Activated CD4-positive, alpha-beta T cell treated with anti-CD3 and anti-CD28 coated beads for 1 hour (primary cell): ENCODE measurements around the gene AGPAT1.
"Not testable (repeated sequence)": the region's sequence is repeated elsewhere in the genome, so short reads cannot be mapped to it uniquely, and the experiment has no call there.

Source experiments
- DNase-seq: peaks from one replicate; pipeline ENCODE4 v3.0.0-alpha.2; 2020

Gene AGPAT1, protein sequence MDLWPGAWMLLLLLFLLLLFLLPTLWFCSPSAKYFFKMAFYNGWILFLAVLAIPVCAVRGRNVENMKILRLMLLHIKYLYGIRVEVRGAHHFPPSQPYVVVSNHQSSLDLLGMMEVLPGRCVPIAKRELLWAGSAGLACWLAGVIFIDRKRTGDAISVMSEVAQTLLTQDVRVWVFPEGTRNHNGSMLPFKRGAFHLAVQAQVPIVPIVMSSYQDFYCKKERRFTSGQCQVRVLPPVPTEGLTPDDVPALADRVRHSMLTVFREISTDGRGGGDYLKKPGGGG

DNA sequence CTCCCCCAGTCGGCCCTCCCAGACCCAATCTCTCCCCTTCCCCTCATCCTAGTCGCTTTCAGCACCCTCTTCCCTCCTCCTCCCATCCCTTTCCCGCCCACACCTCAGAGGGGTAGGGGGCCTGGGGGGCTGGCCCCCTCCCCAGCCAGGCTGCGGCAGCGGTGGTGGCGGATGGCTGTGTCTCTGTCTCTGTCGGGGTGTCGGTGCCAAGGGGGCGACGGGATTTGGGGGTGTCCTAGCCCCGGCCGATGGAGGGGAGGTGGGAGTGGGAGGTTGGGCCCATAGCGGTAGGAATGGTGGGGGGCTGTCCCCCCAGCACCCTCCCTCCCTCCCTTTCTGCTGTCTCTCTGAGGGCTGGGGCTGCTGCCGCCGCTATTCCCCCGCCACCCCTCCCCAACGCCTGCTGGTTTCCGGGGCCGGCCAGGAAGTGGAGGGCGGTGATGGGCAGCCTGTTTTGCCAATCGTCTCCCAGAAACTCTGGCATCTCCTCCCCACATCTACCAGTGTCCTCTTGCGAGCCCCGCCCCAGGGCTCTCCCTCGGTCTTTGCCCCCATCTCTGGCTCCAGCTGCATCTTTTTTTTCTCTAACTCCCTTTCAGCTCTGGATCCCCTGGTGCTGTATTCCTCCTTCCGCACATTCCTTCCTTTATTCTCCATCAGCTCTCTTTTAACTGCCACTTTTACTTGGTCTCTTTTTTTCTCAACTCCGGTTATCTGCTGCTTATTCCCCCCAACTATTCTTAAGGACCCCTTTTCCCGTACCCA, at the start of gene AGPAT1:
Gene AGPAT1 (minus strand): TSS at position 374 of the 765 bp plus-strand sequence. CDS start 4,588 bp downstream, outside the sequence.
- peak; percentile 92 for DNase-seq

DNA sequence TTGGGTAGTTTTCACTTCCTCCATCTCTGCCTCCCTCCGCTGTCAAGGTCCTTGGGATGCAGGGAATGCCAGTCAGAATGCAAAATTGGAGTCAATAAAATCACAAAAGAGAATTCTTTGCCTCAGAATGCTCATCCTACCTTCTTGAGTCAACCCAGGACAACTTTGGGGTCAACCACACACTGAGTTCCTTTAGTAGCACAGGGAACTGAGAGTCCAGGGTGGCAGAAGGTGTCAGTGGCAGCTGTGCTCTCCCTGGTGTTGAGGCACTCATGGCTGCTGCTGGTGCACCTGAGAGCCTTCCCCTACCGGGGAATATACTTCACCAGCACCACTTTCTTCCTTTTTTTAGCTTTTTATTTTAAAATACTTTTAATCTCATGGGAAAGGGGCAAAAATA, 48.8 kb upstream of the AGPAT1 start:
- DNase-seq, result no peak

DNA sequence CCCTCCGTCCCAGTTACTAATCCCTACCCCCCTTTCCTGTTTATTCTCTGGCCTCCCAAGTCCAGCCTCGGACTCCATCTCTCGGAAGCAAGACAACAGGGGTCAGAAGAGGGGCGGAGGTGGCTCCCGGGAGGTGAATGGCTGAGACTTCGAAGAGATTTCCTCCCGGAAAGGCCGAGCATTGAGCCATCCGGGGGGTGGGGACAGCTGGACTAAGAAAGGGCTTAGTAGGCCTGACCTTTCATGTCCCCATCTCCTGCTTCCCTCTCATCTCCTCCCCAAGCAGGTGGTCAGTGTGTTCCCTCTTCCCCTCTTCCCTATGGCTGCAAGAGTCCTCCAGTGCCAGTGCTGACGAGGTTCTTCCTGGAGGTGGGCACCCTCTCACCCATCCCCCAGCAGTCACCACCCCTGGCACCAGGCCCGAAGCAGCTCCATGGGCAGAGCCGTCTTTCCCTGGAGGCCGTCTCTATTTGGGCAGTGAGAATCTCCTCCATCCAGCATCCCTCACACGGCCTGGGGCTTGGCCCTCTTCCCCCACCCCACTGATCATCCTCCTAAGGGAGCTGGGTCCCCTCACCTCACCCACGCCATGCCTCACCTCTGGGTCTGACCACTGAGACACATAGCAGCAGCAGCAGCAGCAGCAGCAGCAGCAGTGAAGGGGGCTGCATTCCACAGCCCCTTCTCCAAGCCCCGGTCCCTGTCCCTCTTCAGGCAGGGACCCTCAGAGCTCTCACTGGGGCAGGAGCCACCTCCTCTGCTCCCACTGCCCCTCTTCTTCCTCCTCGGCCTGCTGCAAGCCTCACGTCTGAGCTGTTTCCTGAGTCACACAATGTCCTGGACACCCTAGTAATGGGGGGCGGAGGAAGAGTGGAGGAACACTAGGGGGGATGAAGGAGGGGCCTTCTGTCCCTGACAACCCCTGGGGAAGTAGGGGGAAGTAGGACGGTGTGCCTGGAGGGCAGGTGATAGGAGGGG, 47.7 kb upstream of the AGPAT1 start, which contains the start of gene NOTCH4:
Gene NOTCH4 (minus strand): TSS at position 810 of the 978 bp plus-strand sequence. CDS start 139 bp downstream, at position 671.
- DNase-seq, result no peak

DNA sequence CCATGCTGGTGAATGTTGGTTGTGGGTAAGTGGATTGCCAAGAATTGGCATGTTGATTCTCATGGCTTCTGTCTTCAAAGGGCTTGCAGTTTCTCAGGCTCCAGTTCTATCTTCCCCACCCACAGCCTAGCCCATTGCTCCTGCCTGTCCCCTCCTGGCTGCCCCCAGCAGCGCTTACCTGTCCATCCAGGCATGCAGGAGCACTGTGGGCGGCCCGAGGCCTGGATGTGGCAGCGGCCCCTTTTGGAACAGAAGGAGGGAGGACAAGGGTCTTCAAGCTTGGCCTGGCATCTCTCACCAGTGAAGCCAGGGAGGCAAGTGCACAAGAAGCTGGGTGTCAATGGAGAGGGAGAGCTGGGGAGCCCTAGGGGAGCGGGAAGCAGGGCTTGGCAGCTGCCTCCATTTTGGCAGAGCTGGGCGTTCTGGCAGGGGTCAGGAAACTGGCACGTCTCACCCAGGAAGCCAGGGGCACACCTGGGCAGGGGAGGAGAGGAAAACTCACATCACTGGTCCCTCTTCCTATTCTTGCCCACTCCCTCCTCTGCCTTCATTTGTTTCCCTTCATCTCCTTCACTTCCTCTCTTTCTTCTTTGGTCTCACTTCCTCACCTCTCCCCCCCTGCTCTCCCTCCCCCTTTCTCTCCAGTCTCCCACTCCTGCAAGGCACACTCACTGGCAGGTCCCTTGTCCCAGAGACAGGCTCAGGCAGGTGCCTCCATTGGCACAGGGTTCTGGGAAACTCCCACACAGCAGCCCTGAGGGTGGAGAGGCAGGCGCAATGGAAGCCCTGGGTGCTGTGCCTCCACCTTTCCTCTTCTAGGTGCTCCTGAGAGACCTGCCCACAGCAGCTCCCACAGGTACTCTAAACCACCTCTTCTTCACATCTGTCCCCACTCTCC, 46.7 kb upstream of the AGPAT1 start:
- no peak for DNase-seq

DNA sequence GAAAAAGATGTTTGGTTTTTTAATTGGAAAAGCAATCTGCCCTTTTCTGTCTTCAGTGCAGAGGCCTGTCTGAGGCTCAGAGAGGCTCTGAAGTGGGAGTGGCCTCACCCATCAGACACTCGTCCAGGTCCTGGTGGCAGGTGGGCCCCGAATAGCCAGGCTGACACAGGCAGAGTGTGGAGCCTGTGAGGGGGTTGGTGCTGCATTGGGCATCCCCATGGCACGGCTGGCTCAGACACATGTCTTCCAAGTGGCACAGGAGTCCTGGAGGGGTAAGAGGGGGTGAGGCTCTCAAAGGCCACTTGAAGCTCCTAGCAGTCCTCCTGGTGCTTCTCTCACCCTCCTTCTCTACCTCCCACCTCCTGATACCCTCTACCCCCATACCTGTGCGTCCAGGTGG, 44.1 kb upstream of the AGPAT1 start:
- DNase-seq, result no peak

DNA sequence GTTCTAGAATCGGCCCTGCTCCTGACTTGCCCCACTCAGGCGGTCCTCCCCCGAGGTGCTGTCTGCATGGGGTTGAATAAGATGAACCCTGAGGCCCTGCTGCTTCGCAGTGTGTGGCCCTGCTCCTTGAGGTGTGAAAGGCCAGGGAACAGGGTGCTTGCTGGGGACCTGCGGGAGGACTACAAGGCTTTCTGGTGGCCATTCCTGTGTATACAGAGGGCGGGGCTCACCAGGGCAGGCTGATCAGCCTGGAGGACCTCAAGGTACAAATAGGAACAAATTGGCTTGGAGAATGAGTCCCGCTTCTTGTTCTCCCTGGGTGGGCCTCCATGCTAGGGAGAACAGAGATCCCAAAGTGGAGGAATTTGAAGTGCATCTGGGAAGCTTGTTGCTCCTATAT, 42.3 kb upstream of the AGPAT1 start:
- DNase-seq, result no peak

DNA sequence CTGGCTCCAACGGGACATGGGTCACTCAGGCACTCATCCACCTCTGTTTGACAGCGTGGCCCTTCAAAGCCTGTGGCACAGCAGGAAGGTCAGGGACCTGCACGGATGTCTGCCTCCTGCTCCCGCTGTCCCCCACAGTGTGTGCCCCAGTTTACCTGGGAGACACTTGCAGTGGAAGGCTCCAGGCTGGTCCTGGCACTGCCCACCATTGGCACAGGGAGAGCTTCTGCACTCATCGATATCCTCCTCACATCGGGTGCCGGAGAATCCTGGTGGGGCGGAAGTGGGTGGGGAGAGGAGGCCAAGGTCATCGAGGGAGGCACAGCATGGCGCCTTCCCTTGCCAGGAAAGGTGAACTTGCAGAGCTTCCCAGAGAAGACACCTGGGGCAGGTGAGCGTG, 41.1 kb upstream of the AGPAT1 start:
- DNase-seq, result no peak

DNA sequence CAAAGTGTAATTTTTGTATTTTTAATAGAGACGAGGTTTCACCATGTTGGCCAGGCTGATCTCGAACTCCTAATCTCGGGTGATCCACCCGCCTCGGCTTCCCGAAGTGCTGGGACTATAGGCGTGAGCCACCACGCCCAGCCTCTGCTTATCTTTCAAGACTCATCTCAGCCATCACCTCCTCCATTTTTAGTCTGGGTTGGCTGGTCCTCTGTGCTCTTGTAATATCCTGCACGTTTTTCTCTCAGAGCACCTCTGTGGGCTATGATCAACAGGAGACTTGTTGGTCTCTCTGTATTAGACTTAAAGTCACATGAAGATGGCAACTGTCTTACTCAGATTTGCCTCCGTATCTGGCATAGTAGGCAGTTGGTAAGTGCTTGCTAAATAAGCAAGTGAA, 40.4 kb upstream of the AGPAT1 start:
- no peak for DNase-seq

DNA sequence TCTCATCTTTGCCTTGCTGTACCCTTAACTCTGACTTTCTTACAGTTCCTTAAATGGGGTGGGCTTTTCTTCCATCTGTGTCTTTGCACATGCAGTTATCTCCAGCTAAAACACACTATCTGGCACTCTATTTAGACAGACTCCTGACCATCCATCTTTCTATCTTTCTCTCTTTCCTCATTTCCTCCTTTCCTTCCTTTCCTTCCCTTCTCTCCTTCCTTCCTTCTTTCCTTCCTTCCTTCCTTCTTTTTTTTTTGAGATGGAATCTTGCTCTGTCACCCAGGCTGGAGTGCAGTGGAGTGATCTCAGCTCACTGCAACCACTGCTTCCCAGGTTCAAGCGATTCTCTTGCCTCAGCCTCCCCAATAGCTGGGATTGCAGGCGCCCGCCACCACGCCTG, 39.7 kb upstream of the AGPAT1 start:
- no peak for DNase-seq

DNA sequence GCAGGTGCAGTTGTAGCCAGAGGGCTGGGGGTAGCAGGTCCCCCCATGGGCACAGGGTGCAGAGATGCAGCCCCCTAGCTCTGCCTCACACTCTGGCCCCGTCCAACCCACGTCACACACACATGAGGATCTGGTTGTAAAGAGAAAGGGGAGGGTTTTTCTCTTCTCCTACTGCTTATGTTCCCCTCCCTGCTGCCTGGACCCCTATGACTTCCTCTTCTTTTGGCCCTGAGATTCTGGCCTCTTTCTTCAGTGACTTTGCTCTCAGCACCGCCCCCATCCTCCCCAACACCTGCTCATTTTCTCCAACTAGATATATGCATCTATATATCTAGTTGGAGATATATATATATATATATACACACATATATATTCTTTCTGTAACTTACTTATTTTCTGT, 38.2 kb upstream of the AGPAT1 start:
- DNase-seq, result no peak

DNA sequence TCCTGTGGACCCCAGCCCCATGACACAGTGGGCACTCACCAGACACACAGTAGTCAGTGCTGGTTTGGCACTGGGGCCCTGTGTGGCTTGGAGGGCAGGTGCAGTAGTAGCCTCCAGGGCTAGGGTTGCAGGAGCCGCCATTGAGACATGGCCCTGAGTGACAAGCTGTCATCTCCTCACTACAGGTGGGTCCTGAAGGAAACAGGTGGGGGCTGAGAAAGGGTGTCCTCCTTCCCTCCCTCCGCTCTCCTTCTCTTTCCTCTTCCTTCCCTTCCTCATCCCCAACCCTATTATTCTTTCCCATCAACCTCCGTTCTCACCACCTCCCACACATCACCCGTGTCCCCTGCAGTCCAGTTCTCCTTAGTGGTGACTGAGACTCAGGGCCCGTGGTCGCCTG, 37.8 kb upstream of the AGPAT1 start:
- no peak for DNase-seq

DNA sequence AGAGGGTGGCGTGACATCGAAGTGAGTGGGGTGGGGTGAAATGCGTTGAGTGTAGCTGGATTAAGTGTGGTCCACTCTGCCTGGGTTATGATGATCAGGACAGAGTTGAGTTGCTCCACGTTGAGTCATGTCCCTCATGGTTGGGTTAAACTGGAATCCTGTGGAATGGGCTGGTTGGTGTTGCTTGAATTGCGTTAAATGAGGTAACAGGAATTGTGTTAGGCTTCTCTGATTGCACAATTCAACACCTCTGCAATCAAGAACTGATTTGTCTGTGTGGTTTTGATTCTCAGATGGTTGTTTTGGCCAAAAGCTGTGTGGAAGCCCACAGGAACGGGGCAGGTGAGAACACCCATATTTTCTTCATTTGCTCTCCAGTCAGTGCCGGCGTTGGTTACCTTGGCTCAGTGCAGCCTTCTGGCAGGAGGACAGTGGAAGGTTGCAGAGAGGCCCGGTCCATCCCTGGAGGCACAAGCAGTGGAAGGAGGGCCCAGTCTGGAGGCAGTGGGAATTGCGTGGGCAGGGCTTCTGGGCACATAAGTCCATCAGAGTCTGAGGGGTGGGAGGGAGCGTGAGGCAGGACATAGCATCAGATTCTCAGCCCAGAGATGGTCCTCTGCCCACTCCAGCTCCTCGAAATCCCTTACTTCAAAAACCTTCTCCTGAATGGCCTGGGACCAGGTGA, 36.3 kb upstream of the AGPAT1 start:
- DNase-seq, result no peak

DNA sequence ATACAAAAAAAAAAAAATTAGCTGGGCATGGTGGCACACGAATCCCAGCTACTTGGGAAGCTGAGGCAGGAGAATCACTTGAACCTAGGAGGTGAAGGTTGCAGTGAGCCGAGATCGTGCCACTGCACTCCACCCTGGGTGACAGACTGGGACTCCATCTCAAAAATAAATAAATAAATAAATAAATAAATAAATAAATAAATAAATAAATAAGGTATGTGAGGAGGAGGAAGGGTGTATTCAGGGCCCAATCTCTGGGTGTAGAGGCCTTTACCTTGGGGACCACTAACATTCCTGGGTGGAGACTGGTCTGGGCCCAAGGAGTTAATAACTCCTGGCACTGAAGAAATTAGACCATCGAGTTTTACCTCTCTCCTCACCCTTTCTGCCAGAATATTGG, 35.5 kb upstream of the AGPAT1 start:
- DNase-seq, result not testable (repeated sequence)

DNA sequence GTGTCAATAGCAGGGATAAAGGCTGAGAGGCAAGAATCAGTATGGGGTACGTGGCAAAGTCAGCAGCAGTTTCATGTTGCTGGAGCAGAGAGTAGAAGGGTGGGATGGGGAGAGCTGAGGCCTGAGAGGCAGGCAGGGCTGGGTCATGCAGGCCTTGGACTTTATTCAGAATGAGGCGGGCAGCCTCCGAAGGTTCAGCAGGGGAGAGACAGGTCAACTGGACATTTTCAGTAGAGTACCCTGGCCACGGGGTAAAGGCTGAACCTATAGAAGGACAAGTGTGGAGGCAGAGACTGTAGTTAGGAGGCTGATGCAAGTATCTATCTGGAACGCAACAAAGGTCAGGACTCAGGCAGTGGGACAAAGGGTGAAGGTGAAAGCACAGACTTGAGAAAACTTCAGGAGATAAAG, 34.3 kb upstream of the AGPAT1 start:
- DNase-seq, result no peak

DNA sequence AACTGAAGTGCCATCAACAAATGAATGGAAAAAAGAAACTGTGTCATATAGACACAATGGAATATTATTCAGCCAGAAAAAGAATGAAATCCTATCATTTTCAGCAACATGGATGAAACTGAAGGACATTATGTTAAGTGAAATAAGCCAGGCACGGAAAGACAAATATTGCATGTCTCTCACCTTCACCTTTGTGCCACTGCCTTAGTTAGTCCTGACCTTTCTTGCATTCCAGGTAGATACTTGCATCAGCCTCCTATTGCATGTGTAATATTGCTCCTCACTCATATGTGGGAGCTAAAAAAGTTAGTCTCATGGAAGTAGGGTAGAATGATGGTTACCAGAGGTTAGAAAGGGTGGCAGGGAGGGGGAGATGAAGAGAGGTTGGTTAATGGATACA, 33.1 kb upstream of the AGPAT1 start:
- no peak for DNase-seq

DNA sequence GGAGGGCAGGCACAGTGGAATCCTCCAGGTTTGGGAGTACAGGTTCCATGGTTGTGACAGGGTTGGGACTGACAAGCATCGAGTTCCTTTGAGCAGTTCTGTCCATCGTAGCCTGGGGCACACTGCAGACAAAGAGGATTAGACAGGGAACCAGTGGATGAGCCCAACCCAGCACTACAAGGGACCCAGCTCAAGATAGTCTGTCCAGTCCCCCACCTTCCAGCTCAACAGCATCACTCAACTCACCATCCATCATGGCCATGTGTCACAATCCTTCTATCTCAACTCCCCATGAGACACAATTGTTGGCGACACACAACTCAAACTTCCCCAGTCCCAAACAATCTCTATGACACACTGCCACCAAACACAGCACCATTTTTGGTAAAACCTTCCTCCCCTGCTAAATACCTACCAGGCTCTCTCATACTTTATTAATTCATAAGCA, 28.4 kb upstream of the AGPAT1 start:
- no peak for DNase-seq

DNA sequence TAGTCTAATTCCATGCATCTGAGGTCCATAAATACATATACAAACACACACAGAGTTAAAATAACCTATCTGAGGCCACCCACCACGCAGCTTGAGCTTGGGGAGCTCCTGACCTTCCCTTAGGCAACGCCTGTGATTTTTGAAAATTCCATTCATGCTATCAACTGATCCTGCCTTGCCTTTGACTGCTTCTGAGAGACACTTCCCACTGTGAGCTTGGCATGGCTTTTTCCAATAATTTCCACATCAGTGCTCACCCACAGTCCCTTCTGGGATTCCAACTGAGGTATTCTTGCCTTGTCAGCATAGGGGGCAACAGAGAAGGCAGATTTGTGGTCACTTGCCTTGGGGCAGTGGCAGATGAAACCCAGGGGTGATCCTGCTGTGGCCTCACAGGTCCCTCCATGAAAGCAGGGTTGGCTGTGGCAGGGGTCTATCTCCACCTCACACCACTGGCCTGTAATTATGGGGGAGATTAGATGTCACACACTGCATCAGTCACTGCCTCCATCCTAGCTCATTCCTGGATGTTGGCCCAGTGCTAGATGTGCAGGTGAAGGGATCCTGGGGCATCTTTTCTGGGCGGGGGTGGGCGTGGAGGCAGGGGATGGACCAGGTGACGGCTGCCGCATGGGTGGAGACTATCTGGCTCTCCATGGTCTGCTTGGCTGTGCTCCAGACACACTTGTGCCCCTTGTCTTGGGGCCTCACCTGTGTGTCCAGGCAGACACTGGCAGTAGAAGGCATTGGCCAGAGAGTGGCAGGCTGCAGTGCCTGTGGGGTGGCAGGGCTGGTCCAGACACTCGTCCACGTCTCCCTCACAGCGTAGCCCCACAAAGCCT, 27.8 kb upstream of the AGPAT1 start:
- DNase-seq, result no peak

DNA sequence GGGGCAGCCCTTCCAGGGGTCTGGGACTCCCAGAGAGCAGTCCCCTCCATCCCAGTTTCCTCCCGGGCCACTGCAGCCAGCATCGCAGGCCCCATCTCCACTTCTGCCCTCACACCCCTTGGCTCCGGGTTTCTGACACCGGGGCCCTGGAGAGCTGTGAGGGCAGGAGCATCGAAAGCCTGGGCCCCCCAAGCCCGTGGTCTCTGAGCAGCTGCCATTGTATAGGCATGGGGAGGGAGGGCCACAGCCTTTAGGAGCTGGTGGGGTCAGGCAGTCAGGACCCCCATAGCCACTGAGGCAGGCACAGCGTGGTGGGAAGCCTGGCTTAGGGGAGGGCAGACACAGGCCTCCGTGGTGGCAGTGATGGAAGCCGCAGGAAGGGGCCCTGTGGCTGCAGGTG, 26.3 kb upstream of the AGPAT1 start:
- DNase-seq, result no peak

DNA sequence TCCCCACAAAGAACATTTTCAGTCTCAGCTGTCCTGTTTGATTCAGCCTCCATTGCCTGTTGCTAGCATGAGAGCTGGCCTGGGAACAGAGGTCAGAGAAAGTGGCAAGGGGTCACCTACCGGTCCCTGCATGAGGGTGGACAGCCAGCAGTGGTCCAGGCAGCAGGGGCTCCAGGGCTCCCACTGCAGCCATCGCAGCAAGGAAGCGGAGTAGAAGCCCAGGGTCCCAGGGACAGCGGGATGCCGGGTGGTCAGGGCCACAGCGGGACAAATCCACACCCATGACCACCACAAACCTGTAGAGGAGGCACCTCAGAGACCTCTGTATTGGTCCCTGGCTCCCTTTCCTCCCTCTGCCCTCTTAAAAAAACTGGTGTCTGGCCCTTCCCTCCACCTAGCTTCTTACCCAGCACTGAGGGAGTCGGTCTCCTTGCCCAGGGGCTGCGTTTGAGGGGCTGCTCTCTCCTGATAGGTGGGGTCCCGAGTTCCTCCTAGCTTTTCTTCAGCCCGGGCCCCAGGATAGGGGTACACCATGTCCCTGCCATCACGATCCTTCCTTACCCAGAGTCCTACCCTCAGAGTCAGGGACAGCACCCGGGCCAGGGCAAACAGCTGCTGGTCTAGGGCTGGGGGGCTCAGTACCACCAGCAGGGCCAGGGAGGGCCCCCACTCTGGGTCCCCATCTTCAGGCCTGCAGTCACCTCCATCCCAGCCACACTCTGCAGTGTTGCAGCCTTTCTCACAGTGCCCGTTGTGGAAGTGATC, 25.0 kb upstream of the AGPAT1 start:
- DNase-seq, result no peak

DNA sequence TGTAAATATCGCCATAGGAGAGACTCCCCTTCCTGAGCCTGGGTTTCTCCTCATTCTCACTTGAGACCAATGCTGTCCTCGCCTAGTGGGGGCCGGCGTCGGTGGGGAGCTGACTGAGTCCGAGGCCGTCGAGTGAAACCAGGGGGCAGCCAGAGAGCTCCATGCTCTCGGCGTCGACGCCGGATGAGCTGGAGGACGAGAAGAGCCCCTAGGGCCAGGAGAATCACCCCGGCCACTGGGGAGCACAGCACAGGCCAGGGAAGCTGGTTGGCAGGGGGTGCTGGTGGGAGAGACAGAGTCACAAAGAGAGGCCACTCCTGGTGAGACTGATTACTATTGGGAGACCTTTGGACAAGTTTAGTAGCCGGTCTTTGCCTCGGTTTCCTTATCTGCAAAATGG, 23.0 kb upstream of the AGPAT1 start:
- no peak for DNase-seq
